Measurements from ENCODE around the gene SRGAP2C. TPM values are rescaled to one million over a fixed set of nuclear protein-coding genes. Genes with fewer than 3 reads are reported as not detected.
"Not testable (repeated sequence)": the region's sequence is repeated elsewhere in the genome, so short reads cannot be mapped to it uniquely, and the experiment has no call there.

Gene SRGAP2C
- total RNA-seq, 2 donors from 2014 or later = 7.8 to 27.6 TPM

- H3K27ac ChIP-seq; H3K36me3 ChIP-seq; H3K27me3 ChIP-seq; H3K4me1 ChIP-seq; DNase-seq (ENCODE audit: low spot score); H3K9me3 ChIP-seq; H3K4me3 ChIP-seq: not testable (repeated sequence)
Measured at GRCh38 chr1:121230636-121231035, 45.9 kb downstream of the SRGAP2C start.

GRCh38 chr1:121232445-121233125, 47.8 kb downstream of the SRGAP2C start:
- not testable (repeated sequence) for H3K4me1 ChIP-seq; DNase-seq (ENCODE audit: low spot score); H3K4me3 ChIP-seq; H3K36me3 ChIP-seq; H3K9me3 ChIP-seq; H3K27ac ChIP-seq; H3K27me3 ChIP-seq

GRCh38 chr1:121234090-121234759, 49.5 kb downstream of the SRGAP2C start:
- H3K27ac ChIP-seq; H3K9me3 ChIP-seq; H3K4me1 ChIP-seq; DNase-seq (ENCODE audit: low spot score); H3K27me3 ChIP-seq; H3K36me3 ChIP-seq; H3K4me3 ChIP-seq: not testable (repeated sequence)

- DNase-seq (ENCODE audit: low spot score); H3K27me3 ChIP-seq; H3K27ac ChIP-seq; H3K36me3 ChIP-seq; H3K9me3 ChIP-seq; H3K4me1 ChIP-seq; H3K4me3 ChIP-seq: not testable (repeated sequence)
Measured at GRCh38 chr1:121238384-121238783, 53.6 kb downstream of the SRGAP2C start.

GRCh38 chr1:121243913-121244312, 59.1 kb downstream of the SRGAP2C start:
- not testable (repeated sequence) for H3K9me3 ChIP-seq; DNase-seq (ENCODE audit: low spot score); H3K4me3 ChIP-seq; H3K27ac ChIP-seq; H3K27me3 ChIP-seq; H3K36me3 ChIP-seq; H3K4me1 ChIP-seq

- not testable (repeated sequence) for H3K4me3 ChIP-seq; H3K27ac ChIP-seq; H3K27me3 ChIP-seq; H3K9me3 ChIP-seq; H3K36me3 ChIP-seq; DNase-seq (ENCODE audit: low spot score); H3K4me1 ChIP-seq
Measured at GRCh38 chr1:121246399-121246798, 61.6 kb downstream of the SRGAP2C start.

GRCh38 chr1:121252656-121253055, 67.9 kb downstream of the SRGAP2C start:
- DNase-seq (ENCODE audit: low spot score); H3K27me3 ChIP-seq: not testable (repeated sequence)

GRCh38 chr1:121254618-121255017, 69.8 kb downstream of the SRGAP2C start:
- not testable (repeated sequence) for H3K9me3 ChIP-seq; H3K27ac ChIP-seq; H3K36me3 ChIP-seq; H3K4me1 ChIP-seq; DNase-seq (ENCODE audit: low spot score); H3K4me3 ChIP-seq; H3K27me3 ChIP-seq

More at GRCh38 chr1:121252656-121253055, 67.9 kb downstream of the SRGAP2C start:
- H3K36me3 ChIP-seq, H3K9me3 ChIP-seq, H3K27ac ChIP-seq, H3K4me1 ChIP-seq, H3K4me3 ChIP-seq: not testable (repeated sequence)

GRCh38 chr1:121257632-121258031, 72.9 kb downstream of the SRGAP2C start:
- H3K27ac ChIP-seq; H3K4me1 ChIP-seq; H3K9me3 ChIP-seq; DNase-seq (ENCODE audit: low spot score); H3K4me3 ChIP-seq; H3K27me3 ChIP-seq; H3K36me3 ChIP-seq: not testable (repeated sequence)

- not testable (repeated sequence) for H3K27me3 ChIP-seq; DNase-seq (ENCODE audit: low spot score); H3K36me3 ChIP-seq; H3K4me3 ChIP-seq; H3K9me3 ChIP-seq; H3K27ac ChIP-seq; H3K4me1 ChIP-seq
Measured at GRCh38 chr1:121258134-121258533, 73.4 kb downstream of the SRGAP2C start.

GRCh38 chr1:121260205-121260604, 75.4 kb downstream of the SRGAP2C start:
- H3K36me3 ChIP-seq; H3K27me3 ChIP-seq; DNase-seq (ENCODE audit: low spot score); H3K4me1 ChIP-seq; H3K9me3 ChIP-seq; H3K4me3 ChIP-seq; H3K27ac ChIP-seq: not testable (repeated sequence)

- H3K36me3 ChIP-seq; H3K27me3 ChIP-seq; H3K27ac ChIP-seq; H3K4me3 ChIP-seq; DNase-seq (ENCODE audit: low spot score); H3K4me1 ChIP-seq; H3K9me3 ChIP-seq: not testable (repeated sequence)
Measured at GRCh38 chr1:121262163-121262562, 77.4 kb downstream of the SRGAP2C start.

- not testable (repeated sequence) for H3K4me1 ChIP-seq; H3K9me3 ChIP-seq; H3K4me3 ChIP-seq; H3K27ac ChIP-seq; H3K27me3 ChIP-seq; H3K36me3 ChIP-seq; DNase-seq (ENCODE audit: low spot score)
Measured at GRCh38 chr1:121263789-121264244, 79.0 kb downstream of the SRGAP2C start.

- not testable (repeated sequence) for H3K36me3 ChIP-seq; H3K27ac ChIP-seq; H3K9me3 ChIP-seq; H3K27me3 ChIP-seq; H3K4me1 ChIP-seq; H3K4me3 ChIP-seq; DNase-seq (ENCODE audit: low spot score)
Measured at GRCh38 chr1:121267072-121267471, 82.3 kb downstream of the SRGAP2C start.

- not testable (repeated sequence) for H3K4me1 ChIP-seq; H3K36me3 ChIP-seq; H3K9me3 ChIP-seq; H3K27me3 ChIP-seq; DNase-seq (ENCODE audit: low spot score); H3K4me3 ChIP-seq; H3K27ac ChIP-seq
Measured at GRCh38 chr1:121269309-121269708, 84.5 kb downstream of the SRGAP2C start.
